Fibroblast of the aortic adventitia (primary cell): ENCODE measurements around the gene NKX1-1. TPM values are rescaled to one million over a fixed set of nuclear protein-coding genes. Genes with fewer than 3 reads are reported as not detected.
"Not testable (repeated sequence)": the region's sequence is repeated elsewhere in the genome, so short reads cannot be mapped to it uniquely, and the experiment has no call there.

Experiments
- DNase-seq: peaks from one replicate; pipeline ENCODE4 v3.0.0-alpha.2; 2010; ENCODE audit warnings: low read depth
- H3K4me3 ChIP-seq: 2 replicates; pipeline ENCODE4 v1.5.1; 2011; ENCODE audit warnings: low read depth, mild to moderate bottlenecking, control low read depth, low read length, moderate library complexity
- total RNA-seq: library from RNA; depleted of rRNA; stranded (reverse); fragments of >200 nt; gene quantifications from 2 replicates; pipeline ENCODE4 v1.2.3, GENCODE V29; 2012; ENCODE audit warnings: low replicate concordance
- TF ChIP-seq, protein P1 (sequence below): IDR thresholded peaks from 2 replicates; pipeline ENCODE4 v1.5.1; 2011; ENCODE audit warnings: mild to moderate bottlenecking, low read length, control low read depth, inconsistent platforms; ENCODE audit not compliant: insufficient read depth

Gene NKX1-1
- total RNA-seq, 1 donor: not detected

DNA sequence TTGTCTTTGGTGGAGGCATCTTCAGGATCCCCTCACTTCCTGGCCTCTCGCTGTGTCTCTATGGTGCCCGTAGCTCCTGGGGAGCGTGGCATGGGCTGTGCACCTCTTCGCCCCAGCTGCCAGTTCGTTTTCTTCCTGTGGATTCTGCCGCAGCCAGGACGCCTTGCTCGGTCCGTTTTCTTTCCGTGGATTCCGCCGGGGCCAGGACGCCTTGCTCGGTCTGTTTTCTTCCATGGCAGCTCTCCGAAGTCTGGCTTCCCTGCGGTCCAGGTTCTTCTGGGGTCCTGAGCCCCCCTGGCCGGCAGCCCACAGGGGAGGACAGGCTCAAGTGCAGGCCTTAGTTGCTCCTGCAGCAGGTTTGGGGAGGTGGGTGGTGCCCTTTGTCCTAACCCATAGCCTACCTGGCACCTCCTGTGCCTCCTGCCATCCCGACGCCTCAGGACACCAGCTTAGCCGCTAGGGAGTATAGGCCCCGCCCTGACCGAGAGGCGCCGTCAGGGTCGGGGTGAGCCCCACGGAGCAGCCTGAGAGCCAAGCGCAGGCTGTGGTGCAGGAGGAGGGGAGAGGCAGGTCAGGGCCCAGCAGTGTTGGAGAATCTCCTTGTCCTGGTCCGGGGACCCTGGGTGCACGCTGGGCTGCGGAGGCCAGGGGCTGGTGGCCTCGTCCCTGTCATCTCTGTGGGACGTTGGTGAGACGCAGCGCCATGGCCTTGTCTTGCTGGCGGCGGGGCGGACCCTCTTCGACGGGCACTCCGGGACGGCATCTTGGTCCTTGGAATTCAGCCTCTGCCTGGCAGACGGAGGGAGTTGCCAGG is 32.1 kb downstream of the NKX1-1 start:
- DNase-seq: no peak

DNA sequence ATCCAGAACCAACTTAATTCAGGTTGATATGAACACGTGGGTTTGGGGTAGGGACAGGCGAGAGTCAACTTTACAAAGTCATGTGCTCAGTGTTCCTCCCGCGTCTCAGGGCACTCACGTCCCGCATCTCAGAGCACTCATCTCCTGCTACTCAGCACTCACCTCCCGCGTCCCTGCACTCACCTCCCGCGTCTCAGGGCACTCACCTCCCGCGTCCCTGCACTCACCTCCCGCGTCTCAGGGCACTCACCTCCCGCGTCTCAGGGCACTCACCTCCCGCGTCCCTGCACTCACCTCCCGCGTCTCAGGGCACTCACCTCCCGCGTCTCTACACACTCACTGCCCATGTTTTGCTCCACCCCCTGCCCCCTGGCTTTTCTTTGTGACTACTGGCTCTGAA is 33.7 kb downstream of the NKX1-1 start:
- not testable (repeated sequence) for DNase-seq, H3K4me3 ChIP-seq

More for the DNA sequence above, 32.1 kb downstream of the NKX1-1 start:
- TF ChIP-seq, protein P1, sequence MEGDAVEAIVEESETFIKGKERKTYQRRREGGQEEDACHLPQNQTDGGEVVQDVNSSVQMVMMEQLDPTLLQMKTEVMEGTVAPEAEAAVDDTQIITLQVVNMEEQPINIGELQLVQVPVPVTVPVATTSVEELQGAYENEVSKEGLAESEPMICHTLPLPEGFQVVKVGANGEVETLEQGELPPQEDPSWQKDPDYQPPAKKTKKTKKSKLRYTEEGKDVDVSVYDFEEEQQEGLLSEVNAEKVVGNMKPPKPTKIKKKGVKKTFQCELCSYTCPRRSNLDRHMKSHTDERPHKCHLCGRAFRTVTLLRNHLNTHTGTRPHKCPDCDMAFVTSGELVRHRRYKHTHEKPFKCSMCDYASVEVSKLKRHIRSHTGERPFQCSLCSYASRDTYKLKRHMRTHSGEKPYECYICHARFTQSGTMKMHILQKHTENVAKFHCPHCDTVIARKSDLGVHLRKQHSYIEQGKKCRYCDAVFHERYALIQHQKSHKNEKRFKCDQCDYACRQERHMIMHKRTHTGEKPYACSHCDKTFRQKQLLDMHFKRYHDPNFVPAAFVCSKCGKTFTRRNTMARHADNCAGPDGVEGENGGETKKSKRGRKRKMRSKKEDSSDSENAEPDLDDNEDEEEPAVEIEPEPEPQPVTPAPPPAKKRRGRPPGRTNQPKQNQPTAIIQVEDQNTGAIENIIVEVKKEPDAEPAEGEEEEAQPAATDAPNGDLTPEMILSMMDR: no peak
- H3K4me3 ChIP-seq: no peak overlapping the region

DNA sequence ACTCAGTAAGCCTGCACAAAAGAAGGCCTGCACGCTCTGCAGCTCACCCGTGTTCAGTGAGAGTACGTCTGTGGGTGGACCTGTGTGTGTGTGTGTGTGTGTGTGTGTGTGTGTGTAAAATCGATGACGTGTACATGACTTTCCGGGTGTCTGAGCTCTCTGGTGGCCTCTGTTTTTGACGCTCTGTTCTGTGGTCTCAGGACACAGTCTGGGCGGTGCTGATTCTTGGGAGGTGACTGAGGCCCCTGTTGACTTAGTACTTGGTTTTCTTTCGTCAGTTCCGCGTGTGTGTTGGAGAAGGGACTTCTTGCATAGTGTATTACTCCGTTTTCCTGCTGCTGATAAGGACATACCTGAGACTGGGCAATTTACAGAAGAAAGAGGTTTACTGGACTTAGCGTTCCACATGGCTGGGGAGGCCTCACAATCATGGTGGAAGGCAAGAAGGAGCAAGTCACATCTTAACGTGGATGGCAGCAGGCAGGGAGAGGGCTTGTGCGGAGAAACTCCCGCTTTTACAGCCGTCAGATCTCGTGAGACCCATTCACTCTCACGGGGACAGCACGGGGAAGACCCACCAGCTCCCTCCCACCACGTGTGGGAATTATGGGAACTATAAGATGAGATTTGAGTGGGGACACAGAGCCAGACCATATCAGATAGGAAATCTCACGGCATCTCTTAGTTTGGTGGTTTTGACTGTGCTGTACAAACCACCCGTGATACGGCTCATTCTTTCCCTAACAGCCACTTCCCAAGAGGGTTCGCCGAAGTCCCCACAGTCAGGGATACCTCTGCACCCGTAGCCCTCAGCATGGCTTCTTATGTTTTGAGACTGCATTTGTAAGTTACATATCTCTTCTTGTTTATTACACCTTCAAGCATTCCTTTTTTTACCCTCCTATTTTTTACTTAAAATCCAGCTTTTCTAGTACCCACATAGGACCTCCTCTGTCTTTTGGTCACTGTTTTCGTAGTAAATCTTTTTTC is 34.8 kb downstream of the NKX1-1 start:
- TF ChIP-seq, protein P1: no peak
- no peak overlapping the region for H3K4me3 ChIP-seq
- DNase-seq: no peak

DNA sequence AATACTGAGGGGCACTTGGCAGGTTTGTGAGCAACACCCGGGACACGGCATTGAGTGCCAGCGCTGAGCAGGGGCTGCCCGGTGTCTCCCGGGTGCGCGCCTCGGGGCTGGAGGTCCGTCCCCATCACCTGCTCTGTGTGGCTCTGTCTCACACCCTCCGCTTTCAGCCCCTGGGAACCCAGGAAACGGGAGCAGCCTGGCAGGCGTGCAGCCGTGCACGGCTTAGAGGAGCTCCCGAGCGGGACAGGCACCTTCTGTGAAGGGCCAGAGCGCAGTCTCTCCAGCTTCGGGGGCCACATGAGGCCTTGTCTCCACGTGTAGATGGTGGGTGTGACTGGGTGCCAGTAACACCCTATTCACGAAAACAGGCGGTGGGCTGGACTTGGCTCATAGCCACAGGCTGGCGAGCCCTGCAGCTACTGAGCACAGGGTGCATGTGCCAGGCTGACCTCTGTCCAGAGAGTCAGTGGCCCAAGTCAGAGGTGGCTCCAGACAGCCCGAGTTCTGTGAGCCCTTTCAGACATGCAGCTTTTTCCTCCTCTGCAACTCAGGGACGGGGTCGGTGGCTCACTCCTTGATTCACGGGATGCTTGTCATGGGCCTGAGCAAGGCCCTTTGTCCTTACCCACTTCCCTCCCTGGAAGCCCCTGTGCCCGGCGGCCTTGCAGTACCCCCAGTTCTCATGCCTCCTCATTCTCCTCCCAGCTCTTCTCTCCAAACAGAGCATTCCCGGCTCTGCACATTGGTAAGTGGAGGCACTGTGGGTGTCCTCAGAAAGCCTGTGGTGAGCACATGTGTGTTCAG is 35.7 kb downstream of the NKX1-1 start:
- no peak overlapping the region for H3K4me3 ChIP-seq
- DNase-seq: no peak
- TF ChIP-seq, protein P1: no peak

DNA sequence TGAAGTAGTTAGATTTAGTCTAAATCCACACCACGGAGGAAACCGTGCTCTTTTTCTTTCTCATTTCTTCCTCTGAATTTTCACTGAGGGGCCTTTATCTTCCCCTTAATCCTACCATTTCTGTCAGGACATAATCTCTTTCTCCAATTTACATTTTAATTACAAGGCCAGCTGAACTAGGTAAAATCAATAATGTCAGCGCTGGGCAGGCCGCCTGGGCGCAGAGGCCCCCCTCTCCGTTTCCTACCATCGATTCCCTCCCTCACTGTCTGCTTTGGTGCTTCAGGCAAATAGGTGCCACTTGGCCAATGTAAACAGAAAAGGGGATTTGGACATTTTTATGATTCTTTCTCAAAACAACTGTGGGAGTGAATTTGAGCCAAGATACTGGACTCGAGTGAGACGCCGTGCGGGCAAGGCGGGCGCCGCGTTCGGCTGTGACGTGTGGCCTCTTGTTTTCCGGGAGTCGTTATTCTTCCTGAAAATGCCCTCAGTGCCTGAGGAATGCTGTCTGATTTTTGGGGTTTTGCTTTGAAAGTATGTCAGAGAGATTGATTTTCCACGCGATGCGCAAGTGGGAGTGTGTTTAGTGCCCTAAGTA is 36.7 kb downstream of the NKX1-1 start:
- H3K4me3 ChIP-seq: no peak overlapping the region
- no peak for DNase-seq
- TF ChIP-seq, protein P1: no peak

DNA sequence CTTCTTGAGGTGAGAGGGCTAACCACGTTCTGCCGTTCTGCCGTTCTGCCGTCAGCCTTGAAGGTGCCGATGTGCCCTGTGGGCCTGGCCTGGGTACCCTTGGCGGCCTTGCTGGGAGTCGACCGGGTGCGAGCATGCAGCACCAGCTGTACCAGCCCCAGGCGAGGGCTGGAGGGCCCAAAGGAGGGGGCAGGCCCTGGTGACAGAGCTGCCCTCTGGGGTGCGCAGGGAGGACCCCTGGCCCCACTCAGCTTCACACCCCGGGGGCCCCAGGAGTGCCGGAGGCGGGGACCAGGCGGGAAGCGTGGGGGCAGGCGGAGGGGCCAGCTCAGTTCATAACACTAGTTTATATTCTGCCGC is 37.2 kb downstream of the NKX1-1 start:
- no peak overlapping the region for H3K4me3 ChIP-seq
- TF ChIP-seq, protein P1: no peak
- DNase-seq: no peak
